ENCODE measurements around the gene SSX2IP.

Gene SSX2IP

GRCh38 chr1:84621553-84621952 is 68.7 kb downstream of the SSX2IP start:
- no peak overlapping the region for H3K27ac ChIP-seq (ENCODE audit: extremely low read depth, low read depth, low read length)
- H3K9me3 ChIP-seq (ENCODE audit: control insufficient read depth, insufficient read depth, low read depth, low read length) = no peaks in the 10 kb centered on the region
- CTCF ChIA-PET = interaction anchor here (0.6 to 1.4 kb wide), 4 partner anchors 10 to 878 kb away, joined by 3 to 5 read pairs (median 4); no protein-coding TSS in a partner anchor
- no peaks in the 10 kb centered on the region for H3K36me3 ChIP-seq (ENCODE audit: control insufficient read depth in 2 of 2, insufficient read depth in 1 of 2, low read length in 2 of 2)
- H3K4me3 ChIP-seq (ENCODE audit: low read depth, low read length) = no peak overlapping the region
- POLR2A ChIA-PET = interaction anchor here (1.5 kb wide), 1 partner anchor 48 kb away, joined by 5 read pairs; the partner anchor contains the start of gene CTBS
- peaks cover 2% of the 10 kb centered on the region; the same call in 1 of the 2 replicates for H3K4me1 ChIP-seq (ENCODE audit: control insufficient read depth, insufficient read depth, low read length)
- TF ChIP-seq BCL6B (tag by site-specific recombination; IDR thresholded peaks at IDR 0.05) (no peak), ZNF174 (tag by site-specific recombination; IDR thresholded peaks at IDR 0.05) (no peak)

GRCh38 chr1:84620720-84621313 is 69.4 kb downstream of the SSX2IP start:
- ChIA-PET CTCF (interaction anchor here (0.6 to 2.0 kb wide), 22 partner anchors 9 to 692 kb away, joined by 3 to 14 read pairs (median 4); no protein-coding TSS in a partner anchor), POLR2A (interaction anchor here (1.5 kb wide), 1 partner anchor 47 kb away, joined by 5 read pairs; the partner anchor contains the start of gene CTBS)
- Histone ChIP-seq H3K4me3 (ENCODE audit: low read depth, low read length) (peak overlapping the region; percentile 67), H3K9me3 (ENCODE audit: control insufficient read depth, insufficient read depth, low read depth, low read length) (no peaks in the 10 kb centered on the region), H3K4me1 (ENCODE audit: control insufficient read depth, insufficient read depth, low read length) (peaks cover 2% of the 10 kb centered on the region; the same call in 1 of the 2 replicates), H3K36me3 (ENCODE audit: control insufficient read depth in 2 of 2, insufficient read depth in 1 of 2, low read length in 2 of 2) (no peaks in the 10 kb centered on the region), H3K27ac (ENCODE audit: extremely low read depth, low read depth, low read length) (peak overlapping the region; percentile 71; the same call in 1 of the 2 replicates)
- TF ChIP-seq ZNF121 (tag by site-specific recombination; IDR thresholded peaks at IDR 0.05) (peak; percentile 37; the same call in 1 of the 2 replicates), MYNN (tag by site-specific recombination; IDR thresholded peaks at IDR 0.05; ENCODE audit: borderline replicate concordance) (no peak), TSHZ1 (tag by site-specific recombination; IDR thresholded peaks at IDR 0.05; ENCODE audit: borderline replicate concordance) (0 out of 2 replicates have a peak, but pooled peaks have one; percentile 4), ZNF23 (tag by site-specific recombination; IDR thresholded peaks at IDR 0.05; ENCODE audit: borderline replicate concordance) (no peak), SCRT1 (tag by site-specific recombination; IDR thresholded peaks at IDR 0.05; ENCODE audit: borderline replicate concordance) (no peak), ZNF664 (tag by site-specific recombination; IDR thresholded peaks at IDR 0.05) (no peak), ZNF138 (tag by site-specific recombination; IDR thresholded peaks at IDR 0.05; ENCODE audit: borderline replicate concordance) (no peak), ZNF354C (tag by site-specific recombination; IDR thresholded peaks at IDR 0.05; ENCODE audit: borderline replicate concordance, low read depth) (no peak), ZNF830 (tag by site-specific recombination; IDR thresholded peaks at IDR 0.05; ENCODE audit: low read depth) (no peak), HOXC10 (CRISPR knock-in tag; IDR thresholded peaks at IDR 0.05) (no peak), ZNF335 (tag by site-specific recombination; conservative IDR thresholded peaks at IDR 0.05) (peak; percentile 35; the same call in 1 of the 2 replicates), WT1 (tag by site-specific recombination; IDR thresholded peaks at IDR 0.05) (no peak), ZNF169 (tag by site-specific recombination; IDR thresholded peaks at IDR 0.05) (no peak), ZFP3 (tag by site-specific recombination; IDR thresholded peaks at IDR 0.05; ENCODE audit: low read depth) (no peak), ZNF600 (tag by site-specific recombination; IDR thresholded peaks at IDR 0.05) (peak; percentile 89), ZNF626 (tag by site-specific recombination; IDR thresholded peaks at IDR 0.05) (no peak), KLF9 (tag by site-specific recombination; IDR thresholded peaks at IDR 0.05; ENCODE audit: low read depth) (no peak), ZNF274 (IDR thresholded peaks at IDR 0.05; ENCODE audit: low read length) (no peak), ZNF274 (tag by site-specific recombination; IDR thresholded peaks at IDR 0.05; ENCODE audit: borderline replicate concordance) (no peak), ZNF629 (tag by site-specific recombination; IDR thresholded peaks at IDR 0.05) (peak; percentile 49; the same call in 1 of the 2 replicates), ZNF184 (tag by site-specific recombination; IDR thresholded peaks at IDR 0.05) (no peak), ZNF114 (tag by site-specific recombination; IDR thresholded peaks at IDR 0.05) (no peak), ZNF433 (tag by site-specific recombination; IDR thresholded peaks at IDR 0.05; ENCODE audit: low read depth) (no peak), ZNF214 (tag by site-specific recombination; IDR thresholded peaks at IDR 0.05; ENCODE audit: borderline replicate concordance) (no peak), ZBTB7A (tag by site-specific recombination; IDR thresholded peaks at IDR 0.05; ENCODE audit: low read depth) (no peak)
- TF ChIP-seq, protein P1, sequence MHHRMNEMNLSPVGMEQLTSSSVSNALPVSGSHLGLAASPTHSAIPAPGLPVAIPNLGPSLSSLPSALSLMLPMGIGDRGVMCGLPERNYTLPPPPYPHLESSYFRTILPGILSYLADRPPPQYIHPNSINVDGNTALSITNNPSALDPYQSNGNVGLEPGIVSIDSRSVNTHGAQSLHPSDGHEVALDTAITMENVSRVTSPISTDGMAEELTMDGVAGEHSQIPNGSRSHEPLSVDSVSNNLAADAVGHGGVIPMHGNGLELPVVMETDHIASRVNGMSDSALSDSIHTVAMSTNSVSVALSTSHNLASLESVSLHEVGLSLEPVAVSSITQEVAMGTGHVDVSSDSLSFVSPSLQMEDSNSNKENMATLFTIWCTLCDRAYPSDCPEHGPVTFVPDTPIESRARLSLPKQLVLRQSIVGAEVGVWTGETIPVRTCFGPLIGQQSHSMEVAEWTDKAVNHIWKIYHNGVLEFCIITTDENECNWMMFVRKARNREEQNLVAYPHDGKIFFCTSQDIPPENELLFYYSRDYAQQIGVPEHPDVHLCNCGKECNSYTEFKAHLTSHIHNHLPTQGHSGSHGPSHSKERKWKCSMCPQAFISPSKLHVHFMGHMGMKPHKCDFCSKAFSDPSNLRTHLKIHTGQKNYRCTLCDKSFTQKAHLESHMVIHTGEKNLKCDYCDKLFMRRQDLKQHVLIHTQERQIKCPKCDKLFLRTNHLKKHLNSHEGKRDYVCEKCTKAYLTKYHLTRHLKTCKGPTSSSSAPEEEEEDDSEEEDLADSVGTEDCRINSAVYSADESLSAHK (tag by site-specific recombination; IDR thresholded peaks at IDR 0.05) = 0 out of 2 replicates have a peak, but pooled peaks have one; percentile 16
